ENCODE data around the gene ZC3H12D. TPM values are rescaled to one million over a fixed set of nuclear protein-coding genes. Genes with fewer than 3 reads are reported as not detected.

The ZC3H12D gene
- total and polyA plus RNA-seq, 2 of the 8 experiments (the other 6 are each of a cell fraction or from before 2014, with no cell fraction given): 0.05 to 0.07 TPM

GRCh38 chr6:149483849-149484655 is 762 bp downstream of the ZC3H12D start (continued):
- TF ChIP-seq MAFK (IDR thresholded peaks at IDR 0.05; ENCODE audit: low read depth, low read length) (no peak), ASH2L (IDR thresholded peaks at IDR 0.05; ENCODE audit: low read length) (no peak), POLR2A (IDR thresholded peaks at IDR 0.05; ENCODE audit: control extremely low read depth in 1 of 2, low read depth in 2 of 2, low read length in 2 of 2) (no peak), CHD1 (IDR thresholded peaks at IDR 0.05; ENCODE audit: low read depth, low read length) (no peak), EZH2 (IDR thresholded peaks at IDR 0.05; ENCODE audit: low read depth, low read length, severe bottlenecking) (no peak)
- TF ChIP-seq, protein P1, sequence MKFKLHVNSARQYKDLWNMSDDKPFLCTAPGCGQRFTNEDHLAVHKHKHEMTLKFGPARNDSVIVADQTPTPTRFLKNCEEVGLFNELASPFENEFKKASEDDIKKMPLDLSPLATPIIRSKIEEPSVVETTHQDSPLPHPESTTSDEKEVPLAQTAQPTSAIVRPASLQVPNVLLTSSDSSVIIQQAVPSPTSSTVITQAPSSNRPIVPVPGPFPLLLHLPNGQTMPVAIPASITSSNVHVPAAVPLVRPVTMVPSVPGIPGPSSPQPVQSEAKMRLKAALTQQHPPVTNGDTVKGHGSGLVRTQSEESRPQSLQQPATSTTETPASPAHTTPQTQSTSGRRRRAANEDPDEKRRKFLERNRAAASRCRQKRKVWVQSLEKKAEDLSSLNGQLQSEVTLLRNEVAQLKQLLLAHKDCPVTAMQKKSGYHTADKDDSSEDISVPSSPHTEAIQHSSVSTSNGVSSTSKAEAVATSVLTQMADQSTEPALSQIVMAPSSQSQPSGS (IDR thresholded peaks at IDR 0.05; ENCODE audit: low read length): no peak
- TF ChIP-seq, protein P2, sequence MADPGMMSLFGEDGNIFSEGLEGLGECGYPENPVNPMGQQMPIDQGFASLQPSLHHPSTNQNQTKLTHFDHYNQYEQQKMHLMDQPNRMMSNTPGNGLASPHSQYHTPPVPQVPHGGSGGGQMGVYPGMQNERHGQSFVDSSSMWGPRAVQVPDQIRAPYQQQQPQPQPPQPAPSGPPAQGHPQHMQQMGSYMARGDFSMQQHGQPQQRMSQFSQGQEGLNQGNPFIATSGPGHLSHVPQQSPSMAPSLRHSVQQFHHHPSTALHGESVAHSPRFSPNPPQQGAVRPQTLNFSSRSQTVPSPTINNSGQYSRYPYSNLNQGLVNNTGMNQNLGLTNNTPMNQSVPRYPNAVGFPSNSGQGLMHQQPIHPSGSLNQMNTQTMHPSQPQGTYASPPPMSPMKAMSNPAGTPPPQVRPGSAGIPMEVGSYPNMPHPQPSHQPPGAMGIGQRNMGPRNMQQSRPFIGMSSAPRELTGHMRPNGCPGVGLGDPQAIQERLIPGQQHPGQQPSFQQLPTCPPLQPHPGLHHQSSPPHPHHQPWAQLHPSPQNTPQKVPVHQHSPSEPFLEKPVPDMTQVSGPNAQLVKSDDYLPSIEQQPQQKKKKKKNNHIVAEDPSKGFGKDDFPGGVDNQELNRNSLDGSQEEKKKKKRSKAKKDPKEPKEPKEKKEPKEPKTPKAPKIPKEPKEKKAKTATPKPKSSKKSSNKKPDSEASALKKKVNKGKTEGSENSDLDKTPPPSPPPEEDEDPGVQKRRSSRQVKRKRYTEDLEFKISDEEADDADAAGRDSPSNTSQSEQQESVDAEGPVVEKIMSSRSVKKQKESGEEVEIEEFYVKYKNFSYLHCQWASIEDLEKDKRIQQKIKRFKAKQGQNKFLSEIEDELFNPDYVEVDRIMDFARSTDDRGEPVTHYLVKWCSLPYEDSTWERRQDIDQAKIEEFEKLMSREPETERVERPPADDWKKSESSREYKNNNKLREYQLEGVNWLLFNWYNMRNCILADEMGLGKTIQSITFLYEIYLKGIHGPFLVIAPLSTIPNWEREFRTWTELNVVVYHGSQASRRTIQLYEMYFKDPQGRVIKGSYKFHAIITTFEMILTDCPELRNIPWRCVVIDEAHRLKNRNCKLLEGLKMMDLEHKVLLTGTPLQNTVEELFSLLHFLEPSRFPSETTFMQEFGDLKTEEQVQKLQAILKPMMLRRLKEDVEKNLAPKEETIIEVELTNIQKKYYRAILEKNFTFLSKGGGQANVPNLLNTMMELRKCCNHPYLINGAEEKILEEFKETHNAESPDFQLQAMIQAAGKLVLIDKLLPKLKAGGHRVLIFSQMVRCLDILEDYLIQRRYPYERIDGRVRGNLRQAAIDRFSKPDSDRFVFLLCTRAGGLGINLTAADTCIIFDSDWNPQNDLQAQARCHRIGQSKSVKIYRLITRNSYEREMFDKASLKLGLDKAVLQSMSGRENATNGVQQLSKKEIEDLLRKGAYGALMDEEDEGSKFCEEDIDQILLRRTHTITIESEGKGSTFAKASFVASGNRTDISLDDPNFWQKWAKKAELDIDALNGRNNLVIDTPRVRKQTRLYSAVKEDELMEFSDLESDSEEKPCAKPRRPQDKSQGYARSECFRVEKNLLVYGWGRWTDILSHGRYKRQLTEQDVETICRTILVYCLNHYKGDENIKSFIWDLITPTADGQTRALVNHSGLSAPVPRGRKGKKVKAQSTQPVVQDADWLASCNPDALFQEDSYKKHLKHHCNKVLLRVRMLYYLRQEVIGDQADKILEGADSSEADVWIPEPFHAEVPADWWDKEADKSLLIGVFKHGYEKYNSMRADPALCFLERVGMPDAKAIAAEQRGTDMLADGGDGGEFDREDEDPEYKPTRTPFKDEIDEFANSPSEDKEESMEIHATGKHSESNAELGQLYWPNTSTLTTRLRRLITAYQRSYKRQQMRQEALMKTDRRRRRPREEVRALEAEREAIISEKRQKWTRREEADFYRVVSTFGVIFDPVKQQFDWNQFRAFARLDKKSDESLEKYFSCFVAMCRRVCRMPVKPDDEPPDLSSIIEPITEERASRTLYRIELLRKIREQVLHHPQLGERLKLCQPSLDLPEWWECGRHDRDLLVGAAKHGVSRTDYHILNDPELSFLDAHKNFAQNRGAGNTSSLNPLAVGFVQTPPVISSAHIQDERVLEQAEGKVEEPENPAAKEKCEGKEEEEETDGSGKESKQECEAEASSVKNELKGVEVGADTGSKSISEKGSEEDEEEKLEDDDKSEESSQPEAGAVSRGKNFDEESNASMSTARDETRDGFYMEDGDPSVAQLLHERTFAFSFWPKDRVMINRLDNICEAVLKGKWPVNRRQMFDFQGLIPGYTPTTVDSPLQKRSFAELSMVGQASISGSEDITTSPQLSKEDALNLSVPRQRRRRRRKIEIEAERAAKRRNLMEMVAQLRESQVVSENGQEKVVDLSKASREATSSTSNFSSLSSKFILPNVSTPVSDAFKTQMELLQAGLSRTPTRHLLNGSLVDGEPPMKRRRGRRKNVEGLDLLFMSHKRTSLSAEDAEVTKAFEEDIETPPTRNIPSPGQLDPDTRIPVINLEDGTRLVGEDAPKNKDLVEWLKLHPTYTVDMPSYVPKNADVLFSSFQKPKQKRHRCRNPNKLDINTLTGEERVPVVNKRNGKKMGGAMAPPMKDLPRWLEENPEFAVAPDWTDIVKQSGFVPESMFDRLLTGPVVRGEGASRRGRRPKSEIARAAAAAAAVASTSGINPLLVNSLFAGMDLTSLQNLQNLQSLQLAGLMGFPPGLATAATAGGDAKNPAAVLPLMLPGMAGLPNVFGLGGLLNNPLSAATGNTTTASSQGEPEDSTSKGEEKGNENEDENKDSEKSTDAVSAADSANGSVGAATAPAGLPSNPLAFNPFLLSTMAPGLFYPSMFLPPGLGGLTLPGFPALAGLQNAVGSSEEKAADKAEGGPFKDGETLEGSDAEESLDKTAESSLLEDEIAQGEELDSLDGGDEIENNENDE (IDR thresholded peaks at IDR 0.05; ENCODE audit: insufficient replicate concordance, low read length): no peak
